ACC112 (cell line): ENCODE measurements around the gene ALCAM.
A peak's percentile ranks its signal among the peaks of the same experiment; 100 is the strongest.

Experiments used
- H2AFZ ChIP-seq: fragments of 200-600 bp; sonication (generic); one replicate; pipeline ENCODE4 v1.6.0; 2017; ENCODE audit warnings: antibody characterized with exemption, low read length; ENCODE audit not compliant: unreplicated experiment
- H3K27ac ChIP-seq: fragments of 200-600 bp; sonication (generic); 2 replicates; pipeline ENCODE4 v1.5.1; 2014; ENCODE audit warnings: low read depth, mild to moderate bottlenecking, antibody characterized with exemption, low read length, moderate library complexity
- H3K27me3 ChIP-seq: fragments of 200-600 bp; sonication (generic); 2 replicates; pipeline ENCODE4 v1.6.1; 2014; ENCODE audit warnings: mild to moderate bottlenecking, antibody characterized with exemption, low read length, moderate library complexity, mixed read lengths; ENCODE audit not compliant: insufficient read depth
- H3K36me3 ChIP-seq: fragments of 200-600 bp; sonication (generic); 2 replicates; pipeline ENCODE4 v1.6.1; 2016; ENCODE audit warnings: mild to moderate bottlenecking, antibody characterized with exemption, low read length, moderate library complexity, mixed read lengths; ENCODE audit not compliant: insufficient read depth
- H3K4me1 ChIP-seq: fragments of 200-600 bp; sonication (generic); one replicate; pipeline ENCODE4 v1.6.1; 2016; ENCODE audit warnings: low read length, mixed read lengths; ENCODE audit not compliant: insufficient read depth, unreplicated experiment, control insufficient read depth
- H3K4me3 ChIP-seq: fragments of 200-600 bp; sonication (generic); 2 replicates; pipeline ENCODE4 v1.5.1; 2014; ENCODE audit warnings: mild to moderate bottlenecking, low read depth, low read length
- H3K79me2 ChIP-seq: fragments of 200-600 bp; sonication (generic); one replicate; pipeline ENCODE4 v1.6.0; 2016; ENCODE audit warnings: low read length; ENCODE audit not compliant: control insufficient read depth, unreplicated experiment, insufficient read depth

Gene ALCAM

GRCh38 chr3:105368566-105369499 is 2.1 kb downstream of the ALCAM start:
- H2AFZ ChIP-seq, result peak overlapping the region; percentile 60
- H3K79me2 ChIP-seq, result peaks cover 70% of the 10 kb centered on the region

GRCh38 chr3:105369500-105370371 is 3.0 kb downstream of the ALCAM start:
- H3K27ac ChIP-seq, result peak overlapping the region; percentile 77
- peaks cover 79% of the 10 kb centered on the region for H3K79me2 ChIP-seq

More at GRCh38 chr3:105368566-105369499, 2.1 kb downstream of the ALCAM start:
- Histone ChIP-seq H3K4me3 (peak overlapping the region; percentile 96), H3K27ac (peak overlapping the region; percentile 77), H3K36me3 (no peaks in the 10 kb centered on the region), H3K27me3 (no peaks in the 10 kb centered on the region), H3K4me1 (peaks cover 40% of the 10 kb centered on the region)

GRCh38 chr3:105373383-105373782 is 6.7 kb downstream of the ALCAM start:
- Histone ChIP-seq H3K4me3 (no peak overlapping the region), H2AFZ (no peak overlapping the region), H3K79me2 (peaks cover 98% of the 10 kb centered on the region), H3K27me3 (no peaks in the 10 kb centered on the region), H3K27ac (no peak overlapping the region), H3K4me1 (peaks cover 43% of the 10 kb centered on the region), H3K36me3 (0 out of 2 replicates have a peak, but pooled peaks cover 14% of the 10 kb centered on the region)

More at GRCh38 chr3:105369500-105370371, 3.0 kb downstream of the ALCAM start:
- peak overlapping the region; percentile 96 for H3K4me3 ChIP-seq
- H3K36me3 ChIP-seq, result no peaks in the 10 kb centered on the region
- H2AFZ ChIP-seq, result peak overlapping the region; percentile 67
- no peaks in the 10 kb centered on the region for H3K27me3 ChIP-seq
- H3K4me1 ChIP-seq, result peaks cover 33% of the 10 kb centered on the region

GRCh38 chr3:105375750-105376511 is 9.2 kb downstream of the ALCAM start:
- H3K27me3 ChIP-seq, result no peaks in the 10 kb centered on the region
- peak overlapping the region; percentile 16; the same call in 1 of the 2 replicates for H3K4me3 ChIP-seq
- H3K4me1 ChIP-seq, result peaks cover 39% of the 10 kb centered on the region
- H2AFZ ChIP-seq, result no peak overlapping the region
- H3K79me2 ChIP-seq, result peaks cover 93% of the 10 kb centered on the region
- peaks cover 18% of the 10 kb centered on the region; the same call in 1 of the 2 replicates for H3K36me3 ChIP-seq
- no peak overlapping the region for H3K27ac ChIP-seq

GRCh38 chr3:105377716-105378115 is 11.0 kb downstream of the ALCAM start:
- Histone ChIP-seq H3K4me1 (peaks cover 26% of the 10 kb centered on the region), H3K27ac (no peak overlapping the region), H3K36me3 (peaks cover 22% of the 10 kb centered on the region; the same call in 1 of the 2 replicates), H3K79me2 (peaks cover 84% of the 10 kb centered on the region), H3K4me3 (no peak overlapping the region), H2AFZ (no peak overlapping the region), H3K27me3 (no peaks in the 10 kb centered on the region)

- Histone ChIP-seq H3K4me3 (peak overlapping the region; percentile 54), H3K4me1 (peaks cover 33% of the 10 kb centered on the region), H3K79me2 (peaks cover 80% of the 10 kb centered on the region), H3K36me3 (peaks cover 14% of the 10 kb centered on the region), H3K27me3 (no peaks in the 10 kb centered on the region), H3K27ac (peak overlapping the region; percentile 84), H2AFZ (peak overlapping the region; percentile 44)
Measured at GRCh38 chr3:105385179-105385578, 18.5 kb downstream of the ALCAM start.

GRCh38 chr3:105385819-105386508 is 19.3 kb downstream of the ALCAM start:
- peak overlapping the region; percentile 6 for H2AFZ ChIP-seq
- H3K27ac ChIP-seq, result peak overlapping the region; percentile 84
- peaks cover 33% of the 10 kb centered on the region for H3K4me1 ChIP-seq
- H3K4me3 ChIP-seq, result peak overlapping the region; percentile 54
- no peaks in the 10 kb centered on the region for H3K27me3 ChIP-seq
- peaks cover 81% of the 10 kb centered on the region for H3K79me2 ChIP-seq
- H3K36me3 ChIP-seq, result peaks cover 11% of the 10 kb centered on the region

- Histone ChIP-seq H3K27me3 (no peaks in the 10 kb centered on the region), H3K27ac (peak overlapping the region; percentile 84), H3K4me3 (peak overlapping the region; percentile 11; the same call in 1 of the 2 replicates), H3K36me3 (peaks cover 6% of the 10 kb centered on the region), H3K79me2 (peaks cover 87% of the 10 kb centered on the region), H3K4me1 (peaks cover 33% of the 10 kb centered on the region), H2AFZ (no peak overlapping the region)
Measured at GRCh38 chr3:105387122-105387751, 20.5 kb downstream of the ALCAM start.

- Histone ChIP-seq H3K27ac (peak overlapping the region; percentile 84), H3K27me3 (no peaks in the 10 kb centered on the region), H2AFZ (no peak overlapping the region), H3K36me3 (peaks cover 14% of the 10 kb centered on the region), H3K4me3 (no peak overlapping the region), H3K79me2 (peaks cover 90% of the 10 kb centered on the region), H3K4me1 (peaks cover 33% of the 10 kb centered on the region)
Measured at GRCh38 chr3:105388176-105388575, 21.5 kb downstream of the ALCAM start.
